ENCODE measurements around the gene RPL18A.

The RPL18A gene

GRCh38 chr19:17848595-17849292, 11.0 kb upstream of the RPL18A start:
- H3K4me3 ChIP-seq (ENCODE audit: low read depth, low read length) = no peak overlapping the region
- no peak for DNase-seq (ENCODE audit: low read depth)
- TF ChIP-seq CTCF (IDR thresholded peaks at IDR 0.05; ENCODE audit: insufficient read depth, low read depth, low read length, missing control alignments) = no peak

GRCh38 chr19:17854061-17854460, 5.6 kb upstream of the RPL18A start:
- TF ChIP-seq CTCF (IDR thresholded peaks at IDR 0.05; ENCODE audit: insufficient read depth, low read depth, low read length, missing control alignments) = no peak
- no peak overlapping the region for H3K4me3 ChIP-seq (ENCODE audit: low read depth, low read length)
- no peak for DNase-seq (ENCODE audit: low read depth)

GRCh38 chr19:17855280-17856152, 4.2 kb upstream of the RPL18A start:
- TF ChIP-seq CTCF (IDR thresholded peaks at IDR 0.05; ENCODE audit: insufficient read depth, low read depth, low read length, missing control alignments) = peak; percentile 98
- no peak overlapping the region for H3K4me3 ChIP-seq (ENCODE audit: low read depth, low read length)
- DNase-seq (ENCODE audit: low read depth) = peak; percentile 84

GRCh38 chr19:17860331-17860992, 752 bp downstream of the RPL18A start:
- no peak for TF ChIP-seq CTCF (IDR thresholded peaks at IDR 0.05; ENCODE audit: insufficient read depth, low read depth, low read length, missing control alignments)
- peak; percentile 32 for DNase-seq (ENCODE audit: low read depth)
- H3K4me3 ChIP-seq (ENCODE audit: low read depth, low read length) = peak overlapping the region; percentile 80

- no peak for DNase-seq (ENCODE audit: low read depth)
- H3K4me3 ChIP-seq (ENCODE audit: low read depth, low read length) = peak overlapping the region; percentile 80
- no peak for TF ChIP-seq CTCF (IDR thresholded peaks at IDR 0.05; ENCODE audit: insufficient read depth, low read depth, low read length, missing control alignments)
Observed at GRCh38 chr19:17860993-17861360, 1.3 kb downstream of the RPL18A start.

- peak overlapping the region; percentile 80 for H3K4me3 ChIP-seq (ENCODE audit: low read depth, low read length)
- DNase-seq (ENCODE audit: low read depth) = no peak
- TF ChIP-seq CTCF (IDR thresholded peaks at IDR 0.05; ENCODE audit: insufficient read depth, low read depth, low read length, missing control alignments) = no peak
Observed at GRCh38 chr19:17861542-17862402, 2.1 kb downstream of the RPL18A start.
